Measurements from ENCODE around the gene B4GALT6.

B4GALT6 gene

GRCh38 chr18:31652357-31652756 lies 32.0 kb downstream of the B4GALT6 start:
- no peaks in the 10 kb centered on the region for H3K36me3 ChIP-seq (ENCODE audit: control insufficient read depth in 1 of 2, insufficient read depth in 2 of 2, low read length in 2 of 2)
- H3K9ac ChIP-seq (ENCODE audit: low read depth in 1 of 2, low read length in 2 of 2), result no peak overlapping the region
- H3K4me1 ChIP-seq (ENCODE audit: control insufficient read depth in 1 of 2, insufficient read depth in 2 of 2, low read length in 2 of 2), result peaks cover 3 to 5% of the 10 kb centered on the region in 2 donors
- no peak overlapping the region for H3K4me3 ChIP-seq (ENCODE audit: low read depth in 1 of 2, low read length in 2 of 2)
- no peaks in the 10 kb centered on the region for H3K9me3 ChIP-seq (ENCODE audit: control insufficient read depth in 1 of 2, low read length in 2 of 2)
- no peak overlapping the region for H3K27ac ChIP-seq (ENCODE audit: low read depth, low read length)
- H3K27me3 ChIP-seq (ENCODE audit: control insufficient read depth in 1 of 2, insufficient read depth in 2 of 2, low read length in 2 of 2), result no peaks in the 10 kb centered on the region

DNA sequence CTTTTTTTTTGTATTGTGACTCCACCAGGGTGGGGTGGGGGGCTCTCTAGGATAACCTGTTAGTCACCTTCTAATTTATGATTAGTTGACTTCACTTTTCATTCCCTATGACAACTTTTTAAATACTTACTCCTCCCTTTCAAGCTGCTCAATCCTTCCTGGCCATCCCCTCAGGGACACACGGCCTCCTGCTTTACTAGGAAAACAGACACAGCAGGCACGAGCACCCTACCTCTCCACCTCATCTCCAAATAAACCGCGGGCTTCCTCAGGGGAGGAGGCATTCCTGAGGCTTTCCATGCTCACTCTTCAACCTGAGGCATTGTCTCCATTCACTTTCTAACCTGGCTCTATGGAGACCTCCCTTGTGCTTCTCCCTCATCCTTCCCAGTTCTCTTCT lies 33.0 kb downstream of the B4GALT6 start:
- Histone ChIP-seq H3K36me3 (ENCODE audit: control insufficient read depth in 1 of 2, insufficient read depth in 2 of 2, low read length in 2 of 2) (no peaks in the 10 kb centered on the region), H3K27me3 (ENCODE audit: control insufficient read depth in 1 of 2, insufficient read depth in 2 of 2, low read length in 2 of 2) (no peaks in the 10 kb centered on the region), H3K9ac (ENCODE audit: low read depth in 1 of 2, low read length in 2 of 2) (no peak overlapping the region), H3K4me3 (ENCODE audit: low read depth in 1 of 2, low read length in 2 of 2) (no peak overlapping the region), H3K27ac (ENCODE audit: low read depth, low read length) (no peak overlapping the region), H3K9me3 (ENCODE audit: control insufficient read depth in 1 of 2, low read length in 2 of 2) (no peaks in the 10 kb centered on the region), H3K4me1 (ENCODE audit: control insufficient read depth in 1 of 2, insufficient read depth in 2 of 2, low read length in 2 of 2) (peaks cover 4 to 13% of the 10 kb centered on the region in 2 donors)

DNA sequence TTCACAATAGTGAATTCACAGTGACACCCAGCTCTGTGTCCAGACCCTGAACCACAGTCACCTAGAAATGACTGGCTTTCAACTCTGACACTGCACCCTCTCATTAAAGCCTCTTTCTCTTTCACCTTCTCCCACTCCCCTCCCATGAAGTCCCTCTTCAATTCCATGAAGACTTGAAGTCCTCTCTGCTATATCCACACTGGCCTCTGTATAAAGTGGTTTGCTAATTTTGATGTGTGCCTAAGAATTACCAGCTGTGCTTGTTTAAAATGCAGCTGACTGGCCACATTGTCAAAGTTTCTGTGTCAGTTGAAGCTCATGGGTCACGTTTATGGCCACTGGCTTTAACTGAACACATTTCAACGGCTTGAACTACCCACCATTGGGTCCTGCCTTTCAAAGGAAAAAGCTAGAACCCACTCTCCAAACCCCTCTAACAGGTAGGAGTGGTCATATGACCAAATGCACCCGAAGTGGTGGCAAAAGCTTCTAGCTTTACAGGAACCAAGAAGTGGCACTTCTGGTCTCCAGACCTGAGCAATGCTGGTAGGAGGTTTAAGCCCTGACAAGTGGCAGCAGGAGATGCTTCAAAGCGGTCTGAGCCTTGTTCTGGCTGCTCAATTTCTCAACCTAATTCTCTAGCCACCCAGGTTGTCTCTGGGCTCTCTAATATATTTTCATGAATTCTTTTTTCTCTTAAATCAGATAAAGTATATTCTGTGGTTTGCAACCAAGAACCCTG lies 34.2 kb downstream of the B4GALT6 start:
- no peaks in the 10 kb centered on the region for H3K27me3 ChIP-seq (ENCODE audit: control insufficient read depth in 1 of 2, insufficient read depth in 2 of 2, low read length in 2 of 2)
- H3K9me3 ChIP-seq (ENCODE audit: control insufficient read depth in 1 of 2, low read length in 2 of 2), result no peaks in the 10 kb centered on the region
- H3K27ac ChIP-seq (ENCODE audit: low read depth, low read length), result no peak overlapping the region
- H3K36me3 ChIP-seq (ENCODE audit: control insufficient read depth in 1 of 2, insufficient read depth in 2 of 2, low read length in 2 of 2), result no peaks in the 10 kb centered on the region
- H3K4me1 ChIP-seq (ENCODE audit: control insufficient read depth in 1 of 2, insufficient read depth in 2 of 2, low read length in 2 of 2), result peaks cover 4 to 13% of the 10 kb centered on the region in 2 donors
- no peak overlapping the region for H3K4me3 ChIP-seq (ENCODE audit: low read depth in 1 of 2, low read length in 2 of 2)
- H3K9ac ChIP-seq (ENCODE audit: low read depth in 1 of 2, low read length in 2 of 2), result no peak overlapping the region

GRCh38 chr18:31649449-31649848 lies 34.9 kb downstream of the B4GALT6 start:
- Histone ChIP-seq H3K36me3 (ENCODE audit: control insufficient read depth in 1 of 2, insufficient read depth in 2 of 2, low read length in 2 of 2) (no peaks in the 10 kb centered on the region), H3K4me3 (ENCODE audit: low read depth in 1 of 2, low read length in 2 of 2) (no peak overlapping the region), H3K27me3 (ENCODE audit: control insufficient read depth in 1 of 2, insufficient read depth in 2 of 2, low read length in 2 of 2) (no peaks in the 10 kb centered on the region), H3K9ac (ENCODE audit: low read depth in 1 of 2, low read length in 2 of 2) (no peak overlapping the region), H3K27ac (ENCODE audit: low read depth, low read length) (no peak overlapping the region), H3K4me1 (ENCODE audit: control insufficient read depth in 1 of 2, insufficient read depth in 2 of 2, low read length in 2 of 2) (peaks cover 9 to 13% of the 10 kb centered on the region in 2 donors), H3K9me3 (ENCODE audit: control insufficient read depth in 1 of 2, low read length in 2 of 2) (no peaks in the 10 kb centered on the region)

DNA sequence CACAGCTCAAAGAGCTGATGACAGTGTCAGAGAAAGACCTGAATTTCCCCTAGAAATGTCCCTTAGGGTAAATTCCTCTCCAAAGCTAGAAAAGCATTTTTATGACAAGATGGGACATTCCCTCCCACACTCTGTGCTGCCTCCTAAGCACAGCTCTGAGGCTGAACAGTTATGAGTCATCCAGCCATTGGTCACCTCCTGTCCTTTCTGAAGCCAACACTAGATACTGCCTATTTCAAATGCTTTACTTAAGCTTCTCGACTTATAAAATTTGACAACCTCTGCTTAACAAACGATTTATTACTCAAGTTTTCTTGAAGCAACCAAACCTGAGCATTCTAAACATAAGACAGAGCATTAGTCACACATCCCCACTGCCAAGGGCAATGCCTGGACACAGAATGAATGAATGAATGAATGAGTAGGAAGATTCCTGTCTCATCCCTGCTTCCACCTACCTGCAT lies 35.4 kb downstream of the B4GALT6 start:
- no peaks in the 10 kb centered on the region for H3K9me3 ChIP-seq (ENCODE audit: control insufficient read depth in 1 of 2, low read length in 2 of 2)
- H3K4me3 ChIP-seq (ENCODE audit: low read depth in 1 of 2, low read length in 2 of 2), result no peak overlapping the region
- H3K36me3 ChIP-seq (ENCODE audit: control insufficient read depth in 1 of 2, insufficient read depth in 2 of 2, low read length in 2 of 2), result no peaks in the 10 kb centered on the region
- no peaks in the 10 kb centered on the region for H3K27me3 ChIP-seq (ENCODE audit: control insufficient read depth in 1 of 2, insufficient read depth in 2 of 2, low read length in 2 of 2)
- no peak overlapping the region for H3K27ac ChIP-seq (ENCODE audit: low read depth, low read length)
- peaks cover 11 to 13% of the 10 kb centered on the region in 2 donors for H3K4me1 ChIP-seq (ENCODE audit: control insufficient read depth in 1 of 2, insufficient read depth in 2 of 2, low read length in 2 of 2)
- no peak overlapping the region for H3K9ac ChIP-seq (ENCODE audit: low read depth in 1 of 2, low read length in 2 of 2)

DNA sequence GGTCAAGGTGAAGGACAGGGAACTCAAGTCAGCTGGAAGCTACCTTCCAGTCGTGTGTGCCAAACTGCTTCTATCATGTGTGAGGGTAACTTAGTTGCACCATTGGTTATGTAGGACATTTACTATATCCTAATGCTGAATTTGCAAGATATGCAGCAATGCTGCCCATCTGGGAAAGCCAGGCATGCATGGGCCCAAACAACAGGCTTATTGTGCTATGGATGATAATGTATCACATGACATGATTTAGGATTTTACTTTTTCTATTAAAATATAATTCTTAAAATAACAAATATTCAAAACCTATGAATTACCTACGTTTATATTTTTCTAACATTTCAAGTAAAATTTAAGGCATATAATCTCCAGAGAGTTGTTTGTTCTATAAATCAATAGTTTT lies 35.9 kb downstream of the B4GALT6 start:
- Histone ChIP-seq H3K9me3 (ENCODE audit: control insufficient read depth in 1 of 2, low read length in 2 of 2) (no peaks in the 10 kb centered on the region), H3K4me1 (ENCODE audit: control insufficient read depth in 1 of 2, insufficient read depth in 2 of 2, low read length in 2 of 2) (peaks cover 11 to 13% of the 10 kb centered on the region in 2 donors), H3K4me3 (ENCODE audit: low read depth in 1 of 2, low read length in 2 of 2) (no peak overlapping the region), H3K36me3 (ENCODE audit: control insufficient read depth in 1 of 2, insufficient read depth in 2 of 2, low read length in 2 of 2) (no peaks in the 10 kb centered on the region), H3K27me3 (ENCODE audit: control insufficient read depth in 1 of 2, insufficient read depth in 2 of 2, low read length in 2 of 2) (no peaks in the 10 kb centered on the region), H3K9ac (ENCODE audit: low read depth in 1 of 2, low read length in 2 of 2) (no peak overlapping the region), H3K27ac (ENCODE audit: low read depth, low read length) (no peak overlapping the region)

DNA sequence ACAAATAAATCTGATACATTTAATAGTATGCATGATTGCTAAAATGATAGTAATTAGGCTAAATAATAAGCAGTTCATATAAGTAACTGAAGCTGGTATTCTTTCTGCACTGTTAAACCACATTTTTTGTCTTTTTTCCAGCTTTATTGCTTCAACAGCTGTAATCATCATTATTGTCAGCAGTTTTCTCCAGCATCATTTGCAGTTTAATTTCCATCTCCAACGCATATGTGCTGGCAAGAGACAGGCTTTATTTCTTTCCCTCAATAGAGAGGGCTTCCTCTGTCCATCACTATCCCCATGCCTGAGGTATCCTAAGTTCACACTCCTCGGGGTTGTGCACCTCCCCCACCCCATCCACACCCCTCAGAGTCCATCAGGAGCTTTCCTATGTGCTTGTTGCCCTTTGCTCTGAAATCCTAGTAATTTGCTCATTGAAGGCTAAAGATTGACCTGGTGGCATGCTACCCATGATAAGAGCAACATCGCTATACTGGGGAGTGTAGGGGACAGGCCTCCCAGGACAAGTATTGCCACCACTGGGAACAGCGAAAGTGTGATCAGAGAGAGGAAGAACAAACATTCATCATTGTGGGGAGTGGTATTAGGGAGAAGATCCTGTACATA lies 37.1 kb downstream of the B4GALT6 start:
- Histone ChIP-seq H3K9ac (ENCODE audit: low read depth in 1 of 2, low read length in 2 of 2) (no peak overlapping the region), H3K4me1 (ENCODE audit: control insufficient read depth in 1 of 2, insufficient read depth in 2 of 2, low read length in 2 of 2) (peaks cover 11 to 13% of the 10 kb centered on the region in 2 donors), H3K27ac (ENCODE audit: low read depth, low read length) (no peak overlapping the region), H3K4me3 (ENCODE audit: low read depth in 1 of 2, low read length in 2 of 2) (no peak overlapping the region), H3K27me3 (ENCODE audit: control insufficient read depth in 1 of 2, insufficient read depth in 2 of 2, low read length in 2 of 2) (no peaks in the 10 kb centered on the region), H3K36me3 (ENCODE audit: control insufficient read depth in 1 of 2, insufficient read depth in 2 of 2, low read length in 2 of 2) (no peaks in the 10 kb centered on the region), H3K9me3 (ENCODE audit: control insufficient read depth in 1 of 2, low read length in 2 of 2) (no peaks in the 10 kb centered on the region)

- H3K36me3 ChIP-seq (ENCODE audit: control insufficient read depth in 1 of 2, insufficient read depth in 2 of 2, low read length in 2 of 2), result no peaks in the 10 kb centered on the region
- no peaks in the 10 kb centered on the region for H3K9me3 ChIP-seq (ENCODE audit: control insufficient read depth in 1 of 2, low read length in 2 of 2)
- H3K27ac ChIP-seq (ENCODE audit: low read depth, low read length), result no peak overlapping the region
- no peak overlapping the region for H3K9ac ChIP-seq (ENCODE audit: low read depth in 1 of 2, low read length in 2 of 2)
- no peak overlapping the region for H3K4me3 ChIP-seq (ENCODE audit: low read depth in 1 of 2, low read length in 2 of 2)
- H3K27me3 ChIP-seq (ENCODE audit: control insufficient read depth in 1 of 2, insufficient read depth in 2 of 2, low read length in 2 of 2), result no peaks in the 10 kb centered on the region
- peaks cover 11 to 13% of the 10 kb centered on the region in 2 donors for H3K4me1 ChIP-seq (ENCODE audit: control insufficient read depth in 1 of 2, insufficient read depth in 2 of 2, low read length in 2 of 2)
Observed at GRCh38 chr18:31646332-31647126, 37.9 kb downstream of the B4GALT6 start.

GRCh38 chr18:31645411-31645810 lies 39.0 kb downstream of the B4GALT6 start:
- Histone ChIP-seq H3K4me3 (ENCODE audit: low read depth in 1 of 2, low read length in 2 of 2) (no peak overlapping the region), H3K4me1 (ENCODE audit: control insufficient read depth in 1 of 2, insufficient read depth in 2 of 2, low read length in 2 of 2) (peaks cover 11 to 13% of the 10 kb centered on the region in 2 donors), H3K9ac (ENCODE audit: low read depth in 1 of 2, low read length in 2 of 2) (no peak overlapping the region), H3K27me3 (ENCODE audit: control insufficient read depth in 1 of 2, insufficient read depth in 2 of 2, low read length in 2 of 2) (no peaks in the 10 kb centered on the region), H3K9me3 (ENCODE audit: control insufficient read depth in 1 of 2, low read length in 2 of 2) (no peaks in the 10 kb centered on the region), H3K36me3 (ENCODE audit: control insufficient read depth in 1 of 2, insufficient read depth in 2 of 2, low read length in 2 of 2) (no peaks in the 10 kb centered on the region), H3K27ac (ENCODE audit: low read depth, low read length) (no peak overlapping the region)

GRCh38 chr18:31643003-31643402 lies 41.4 kb downstream of the B4GALT6 start:
- Histone ChIP-seq H3K4me3 (ENCODE audit: low read depth in 1 of 2, low read length in 2 of 2) (no peak overlapping the region), H3K27me3 (ENCODE audit: control insufficient read depth in 1 of 2, insufficient read depth in 2 of 2, low read length in 2 of 2) (no peaks in the 10 kb centered on the region), H3K36me3 (ENCODE audit: control insufficient read depth in 1 of 2, insufficient read depth in 2 of 2, low read length in 2 of 2) (no peaks in the 10 kb centered on the region), H3K9me3 (ENCODE audit: control insufficient read depth in 1 of 2, low read length in 2 of 2) (no peaks in the 10 kb centered on the region), H3K9ac (ENCODE audit: low read depth in 1 of 2, low read length in 2 of 2) (no peak overlapping the region), H3K27ac (ENCODE audit: low read depth, low read length) (no peak overlapping the region), H3K4me1 (ENCODE audit: control insufficient read depth in 1 of 2, insufficient read depth in 2 of 2, low read length in 2 of 2) (peaks cover 11 to 13% of the 10 kb centered on the region in 2 donors)
